HS-5 (cell line): ENCODE measurements around the gene LIPN.
"Not testable (repeated sequence)": the region's sequence is repeated elsewhere in the genome, so short reads cannot be mapped to it uniquely, and the experiment has no call there.

ENCODE experiments used
- DNase-seq: peaks from one replicate; pipeline ENCODE4 v3.0.0-alpha.2; 2012; ENCODE audit warnings: low read depth

Gene LIPN

GRCh38 chr10:88759366-88760101 lies at the start of gene LIPN:
TSS of gene LIPN (plus strand) at chr10:88760020. CDS start at chr10:88761406, 1,386 bp downstream.
- no peak for DNase-seq

GRCh38 chr10:88715517-88715916 lies 44.3 kb upstream of the LIPN start:
- no peak for DNase-seq

GRCh38 chr10:88721392-88721791 lies 38.4 kb upstream of the LIPN start:
- no peak for DNase-seq

- no peak for DNase-seq
Observed at GRCh38 chr10:88725798-88726197, 34.0 kb upstream of the LIPN start.

- no peak for DNase-seq
Observed at GRCh38 chr10:88728107-88728763, 31.6 kb upstream of the LIPN start.

GRCh38 chr10:88730864-88731263 lies 29.0 kb upstream of the LIPN start:
- DNase-seq, result no peak

- DNase-seq, result no peak
Observed at GRCh38 chr10:88731296-88731695, 28.5 kb upstream of the LIPN start.

- DNase-seq, result no peak
Observed at GRCh38 chr10:88733215-88733614, 26.6 kb upstream of the LIPN start.

- peak; percentile 23 for DNase-seq
Observed at GRCh38 chr10:88735661-88736060, 24.2 kb upstream of the LIPN start.

- DNase-seq, result not testable (repeated sequence)
Observed at GRCh38 chr10:88741921-88742320, 17.9 kb upstream of the LIPN start.

- DNase-seq, result no peak
Observed at GRCh38 chr10:88742448-88742847, 17.4 kb upstream of the LIPN start.

- no peak for DNase-seq
Observed at GRCh38 chr10:88744002-88744401, 15.8 kb upstream of the LIPN start.

- no peak for DNase-seq
Observed at GRCh38 chr10:88745633-88746032, 14.2 kb upstream of the LIPN start.

- DNase-seq, result peak; percentile 25
Observed at GRCh38 chr10:88754287-88754686, 5.5 kb upstream of the LIPN start.

- no peak for DNase-seq
Observed at GRCh38 chr10:88755753-88756152, 4.1 kb upstream of the LIPN start.

- DNase-seq, result no peak
Observed at GRCh38 chr10:88756660-88757059, 3.2 kb upstream of the LIPN start.

GRCh38 chr10:88762906-88763305 lies 3.1 kb downstream of the LIPN start:
- DNase-seq, result no peak

- DNase-seq, result no peak
Observed at GRCh38 chr10:88763441-88763840, 3.6 kb downstream of the LIPN start.

- DNase-seq, result no peak
Observed at GRCh38 chr10:88764110-88764509, 4.3 kb downstream of the LIPN start.

- no peak for DNase-seq
Observed at GRCh38 chr10:88765816-88766215, 6.0 kb downstream of the LIPN start.

- DNase-seq, result no peak
Observed at GRCh38 chr10:88769384-88769783, 9.6 kb downstream of the LIPN start.

GRCh38 chr10:88781206-88781605 lies 21.4 kb downstream of the LIPN start:
- no peak for DNase-seq

- DNase-seq, result no peak
Observed at GRCh38 chr10:88782222-88782621, 22.4 kb downstream of the LIPN start.

GRCh38 chr10:88783724-88784123 lies 23.9 kb downstream of the LIPN start:
- no peak for DNase-seq
